GM12878 (cell line): ENCODE measurements around the gene RAB13. TPM values are rescaled to one million over a fixed set of nuclear protein-coding genes. Genes with fewer than 3 reads are reported as not detected.

Experiments used
- ATAC-seq: fragments of 200-7000 bp; cut with Tn5 transposase; 3 replicates; pipeline ENCODE4 v1.9.1; 2020; ENCODE audit warnings: mild to moderate bottlenecking, moderate library complexity
- BruUV-seq: library from RNA; stranded (reverse); fragments of 400-500 nt; replicated peaks from 2 replicates; lab custom pipeline; 2021; lab: Mats Ljungman, UMichigan
- CTCF ChIA-PET: fragments of 300-600 bp; sonication (Branson Sonifier 250); formaldehyde crosslinking; extraction: SDS; loops from one replicate; lab custom pipeline; 2021; ENCODE audit warnings: inconsistent platforms; lab: Yijun Ruan, JAX
- POLR2A ChIA-PET: fragments of 350-600 bp; formaldehyde crosslinking; extraction: SDS; loops from one replicate; lab custom pipeline; 2021; ENCODE audit warnings: inconsistent platforms; lab: Charles Lee
- RAD21 ChIA-PET: fragments of 300-600 bp; sonication (Branson Sonifier 250); formaldehyde crosslinking; loops from one replicate; lab custom pipeline; 2023; ENCODE audit warnings: antibody characterized with exemption; ENCODE audit not compliant: unreplicated experiment; lab: Charles Lee
- SMC1A ChIA-PET: fragments of 300-600 bp; sonication (Branson Sonifier 250); formaldehyde crosslinking; loops from one replicate; lab custom pipeline; 2023; ENCODE audit not compliant: unreplicated experiment, uncharacterized antibody; lab: Charles Lee
- DNase-seq: peaks from one replicate; pipeline ENCODE4 v3.0.0-alpha.2; 2011; ENCODE audit warnings: low read depth, low spot score
- FAIRE-seq: peaks from 3 replicates; lab custom pipeline; 2011; peaks lifted over from hg19 to GRCh38; lab: Jason Lieb, UNC
- H2AFZ ChIP-seq: 2 replicates; pipeline ENCODE4 v1.6.0; 2011; ENCODE audit warnings: low read depth, low read length, control low read depth; ENCODE audit not compliant: control insufficient read depth
- H3K27ac ChIP-seq: 2 replicates; pipeline ENCODE4 v1.5.1; 2011; ENCODE audit warnings: control low read depth; ENCODE audit not compliant: control insufficient read depth, insufficient read depth
- H3K27me3 ChIP-seq, 2 experiments: replicated peaks in 1 of 2; 2 replicates each; pipeline versions ENCODE4 v1.6.0 to v1.6.1; 2011; ENCODE audit warnings: low read length in 1 of 2; ENCODE audit not compliant: control insufficient read depth in 2 of 2, insufficient read depth in 2 of 2
- H3K36me3 ChIP-seq, 2 experiments: 2 replicates each; pipeline ENCODE4 v1.5.1; 2011; ENCODE audit warnings: low read length in 1 of 2; ENCODE audit not compliant: control insufficient read depth in 2 of 2, insufficient read depth in 2 of 2
- H3K4me1 ChIP-seq: 2 replicates; pipeline ENCODE4 v1.6.1; 2011; ENCODE audit warnings: mild to moderate bottlenecking, low read length, moderate library complexity, mixed read lengths; ENCODE audit not compliant: control insufficient read depth, insufficient read depth
- H3K4me2 ChIP-seq: 2 replicates; pipeline ENCODE4 v1.6.0; 2011; ENCODE audit warnings: control low read depth; ENCODE audit not compliant: control insufficient read depth, insufficient read depth
- H3K4me3 ChIP-seq: fragments of 200-600 bp; sonication (generic); 2 replicates; pipeline ENCODE4 v1.5.1; 2016
- H3K79me2 ChIP-seq: 2 replicates; pipeline ENCODE4 v1.6.0; 2011; ENCODE audit warnings: low read length; ENCODE audit not compliant: control insufficient read depth, insufficient read depth
- H3K9ac ChIP-seq: 2 replicates; pipeline ENCODE4 v1.8.0; 2011; ENCODE audit warnings: low read length, control low read depth, mixed read lengths; ENCODE audit not compliant: control insufficient read depth, insufficient read depth
- H3K9me3 ChIP-seq: replicated peaks from 3 replicates; pipeline ENCODE4 v1.5.1; 2011; ENCODE audit warnings: mild to moderate bottlenecking, low read length; ENCODE audit not compliant: control insufficient read depth, insufficient read depth
- H4K20me1 ChIP-seq: 2 replicates; pipeline ENCODE4 v1.6.0; 2011; ENCODE audit not compliant: control insufficient read depth, insufficient read depth
- CREM ChIP-seq: IDR thresholded peaks from 2 replicates; pipeline ENCODE4 v1.6.1; 2014; ENCODE audit warnings: antibody characterized with exemption, low read depth
- ETV6 ChIP-seq, 2 experiments: fragments of 450-650 bp in 1 of 2; IDR thresholded peaks in 1 of 2; conservative IDR thresholded peaks in 1 of 2; 2 replicates each; pipeline ENCODE4 v1.6.1; 2014; ENCODE audit warnings: antibody characterized with exemption in 1 of 2, borderline replicate concordance in 1 of 2, low read depth in 1 of 2, mild to moderate bottlenecking in 1 of 2, moderate library complexity in 1 of 2
- IKZF2 ChIP-seq, 2 experiments: fragments of 450-650 bp; IDR thresholded peaks; 2 replicates each; pipeline ENCODE4 v1.6.1; 2017; ENCODE audit warnings: mild to moderate bottlenecking in 2 of 2, moderate library complexity in 2 of 2
- KLF5 ChIP-seq: fragments of 450-650 bp; IDR thresholded peaks from 2 replicates; pipeline ENCODE4 v1.6.1; 2014; ENCODE audit warnings: mild to moderate bottlenecking; ENCODE audit not compliant: partially characterized antibody
- MTA3 ChIP-seq: IDR thresholded peaks from 2 replicates; pipeline ENCODE4 v1.6.1; 2012; ENCODE audit warnings: low read length, inconsistent platforms, borderline replicate concordance
- NFYB ChIP-seq: IDR thresholded peaks from 2 replicates; pipeline ENCODE4 v1.6.1; 2011; ENCODE audit warnings: low read depth, mild to moderate bottlenecking, low read length, improper control_type of control experiment, moderate library complexity; ENCODE audit not compliant: insufficient read depth
- NR2F1 ChIP-seq: fragments of 450-650 bp; conservative IDR thresholded peaks from 2 replicates; pipeline ENCODE4 v1.6.1; 2017; ENCODE audit warnings: mild to moderate bottlenecking
- SIN3A ChIP-seq: IDR thresholded peaks from 2 replicates; pipeline ENCODE4 v1.6.1; 2012; ENCODE audit warnings: low read depth, low read length, improper control_type of control experiment
- SIX5 ChIP-seq: IDR thresholded peaks from 2 replicates; pipeline ENCODE4 v1.6.1; 2011; ENCODE audit warnings: mild to moderate bottlenecking, low read depth, low read length, moderate library complexity; ENCODE audit not compliant: severe bottlenecking
- STAT3 ChIP-seq: IDR thresholded peaks from 2 replicates; pipeline ENCODE4 v1.6.1; 2011; ENCODE audit warnings: low read depth, low read length, improper control_type of control experiment
- TARDBP ChIP-seq: IDR thresholded peaks from 2 replicates; pipeline ENCODE4 v1.6.1; 2016; ENCODE audit warnings: borderline replicate concordance
- TCF3 ChIP-seq: IDR thresholded peaks from 2 replicates; pipeline ENCODE4 v1.6.1; 2012; ENCODE audit warnings: low read depth, mild to moderate bottlenecking, low read length, borderline replicate concordance; ENCODE audit not compliant: insufficient read depth
- ZZZ3 ChIP-seq: IDR thresholded peaks from 2 replicates; pipeline ENCODE4 v1.6.1; 2011; ENCODE audit warnings: low read depth; ENCODE audit not compliant: control insufficient read depth, insufficient read length
- WGBS: methylation state at CpG from one replicate; pipeline ENCODE4 v1.1.6; 2016; ENCODE audit warnings: low lambda C conversion rate; ENCODE audit not compliant: insufficient replicate concordance, insufficient coverage; ENCODE audit errors: missing lambda C conversion rate; 5-methylcytosine and 5-hydroxymethylcytosine counted together
- in situ Hi-C: fragments of 300-500 bp; cut with MboI; formaldehyde crosslinking; loops from 9 replicates; pipeline ENCODE4 v1.14.3; 2018; ENCODE audit warnings: mixed read lengths
- intact Hi-C: fragments of 100-400 bp; cut with micrococcal nuclease; formaldehyde crosslinking; loops from one replicate; pipeline ENCODE4 v1.14.2; 2022; ENCODE audit not compliant: unreplicated experiment
- polyA plus RNA-seq, 11 experiments: library from polyadenylated mRNA; depleted of rRNA in 4 of 11; unstranded in 6 of 11; stranded (reverse) in 5 of 11; fragments of >200 nt; fragmentation: Nextera tagmentation in 4 of 11; fragmentation: Illumina TruSeq in 1 of 11; extraction: Ambion mirVana in 4 of 11; extraction: Trizol in 1 of 11; gene quantifications; 1 replicate in 1 of 11; 2 replicates in 10 of 11; pipeline versions ENCODE4 v1.2.1 to v1.2.3, GENCODE V29; 2011 to 2016; ENCODE audit warnings: inconsistent platforms in 2 of 11, missing spikeins in 2 of 11, low read depth in 1 of 11
- total RNA-seq, 4 experiments: library from RNA; depleted of rRNA in 3 of 4; stranded (reverse); fragments of >200 nt in 3 of 4; fragmentation: Illumina TruSeq in 1 of 4; extraction: Trizol in 1 of 4; gene quantifications; 2 replicates each; pipeline versions ENCODE4 v1.2.1 to v1.2.3, GENCODE V29; 2013 to 2021
- TF ChIP-seq, protein P1 (sequence below): fragments of 450-650 bp; IDR thresholded peaks from 2 replicates; pipeline ENCODE4 v1.6.1; 2017; ENCODE audit warnings: mild to moderate bottlenecking, moderate library complexity
- TF ChIP-seq, protein P2 (sequence below): fragments of 450-650 bp; IDR thresholded peaks from 2 replicates; pipeline ENCODE4 v1.6.1; 2017; ENCODE audit warnings: mild to moderate bottlenecking, moderate library complexity
- TF ChIP-seq, protein P3 (sequence below): IDR thresholded peaks from 2 replicates; pipeline ENCODE4 v1.6.1; 2011; ENCODE audit warnings: borderline replicate concordance, low read depth, mild to moderate bottlenecking, moderate library complexity, mixed read lengths, low read length; ENCODE audit not compliant: insufficient read depth; ENCODE audit errors: extremely low read length

The RAB13 gene
- total and polyA plus RNA-seq, 10 of the 15 experiments (the other 5 are each of a cell fraction or from before 2014, with no cell fraction given) = 0.75 to 30.7 (median 15.9) TPM

DNA sequence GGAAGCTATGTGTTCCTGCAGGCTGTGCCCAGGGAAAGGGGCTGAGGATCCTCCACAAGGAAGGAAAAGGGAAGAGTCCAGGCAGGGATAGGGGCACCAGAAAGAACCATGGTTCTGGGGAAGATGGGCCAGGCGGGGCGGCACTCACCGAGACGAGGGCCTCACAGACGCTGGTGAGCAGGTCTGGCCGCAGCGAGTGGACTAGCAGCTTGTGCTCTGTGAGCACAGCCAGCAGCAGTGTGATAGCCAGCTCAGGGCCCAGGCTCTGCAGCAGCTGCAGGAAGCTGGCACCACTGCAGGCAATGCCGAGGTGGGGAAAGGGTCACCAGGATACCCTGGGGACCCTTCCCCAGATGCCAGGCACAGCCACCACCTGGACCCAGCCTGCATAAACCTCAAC is 45.4 kb downstream of the RAB13 start:
- H3K4me3 ChIP-seq = no peak overlapping the region
- H3K4me2 ChIP-seq = no peak overlapping the region
- CTCF ChIA-PET = interaction anchor here (1.9 kb wide), 1 partner anchor 144 kb away, joined by 4 read pairs; no protein-coding TSS in a partner anchor
- peaks cover 10% of the 10 kb centered on the region for H3K4me1 ChIP-seq
- SMC1A ChIA-PET = interaction anchor here (0.7 to 1.7 kb wide), 3 partner anchors 13 to 142 kb away, joined by 3 read pairs; no protein-coding TSS in a partner anchor
- H3K79me2 ChIP-seq = peaks cover 26% of the 10 kb centered on the region
- no peak overlapping the region for H3K9ac ChIP-seq
- ATAC-seq = no peak
- intact Hi-C loops = no loop called here
- no peak for DNase-seq
- peaks cover 17 to 25% of the 10 kb centered on the region in 2 experiments; a peak in 3 of 4 replicates for H3K36me3 ChIP-seq
- no peak overlapping the region for H3K27ac ChIP-seq
- no TSS peak for BruUV-seq
- no peaks in the 10 kb centered on the region for H3K27me3 ChIP-seq
- FAIRE-seq = no peak
- no peaks in the 10 kb centered on the region for H3K9me3 ChIP-seq
- RAD21 ChIA-PET = no interaction called here
- POLR2A ChIA-PET = interaction anchor here (1.4 kb wide), 1 partner anchor 27 kb away, joined by 5 read pairs; the partner anchor contains the start of gene CREB3L4
- in situ Hi-C loops = no loop called here
- 96% methylated on average over 8 of the region's 8 CpGs for WGBS
- H2AFZ ChIP-seq = no peak overlapping the region
- no peaks in the 10 kb centered on the region for H4K20me1 ChIP-seq
- TF ChIP-seq NFYB (no peak), STAT3 (no peak), CREM (no peak), MTA3 (no peak), SIN3A (no peak), SIX5 (no peak), NR2F1 (no peak), ZZZ3 (no peak), TCF3 (no peak), IKZF2 (IDR thresholded peaks at IDR 0.05) (no peak), ETV6 (conservative IDR thresholded peaks at IDR 0.05 in 1 of 2, IDR thresholded peaks at IDR 0.05 in 1 of 2; ENCODE audit: borderline replicate concordance in 1 of 2, low read depth in 1 of 2) (no peak), TARDBP (no peak), KLF5 (no peak)
- TF ChIP-seq, protein P1, sequence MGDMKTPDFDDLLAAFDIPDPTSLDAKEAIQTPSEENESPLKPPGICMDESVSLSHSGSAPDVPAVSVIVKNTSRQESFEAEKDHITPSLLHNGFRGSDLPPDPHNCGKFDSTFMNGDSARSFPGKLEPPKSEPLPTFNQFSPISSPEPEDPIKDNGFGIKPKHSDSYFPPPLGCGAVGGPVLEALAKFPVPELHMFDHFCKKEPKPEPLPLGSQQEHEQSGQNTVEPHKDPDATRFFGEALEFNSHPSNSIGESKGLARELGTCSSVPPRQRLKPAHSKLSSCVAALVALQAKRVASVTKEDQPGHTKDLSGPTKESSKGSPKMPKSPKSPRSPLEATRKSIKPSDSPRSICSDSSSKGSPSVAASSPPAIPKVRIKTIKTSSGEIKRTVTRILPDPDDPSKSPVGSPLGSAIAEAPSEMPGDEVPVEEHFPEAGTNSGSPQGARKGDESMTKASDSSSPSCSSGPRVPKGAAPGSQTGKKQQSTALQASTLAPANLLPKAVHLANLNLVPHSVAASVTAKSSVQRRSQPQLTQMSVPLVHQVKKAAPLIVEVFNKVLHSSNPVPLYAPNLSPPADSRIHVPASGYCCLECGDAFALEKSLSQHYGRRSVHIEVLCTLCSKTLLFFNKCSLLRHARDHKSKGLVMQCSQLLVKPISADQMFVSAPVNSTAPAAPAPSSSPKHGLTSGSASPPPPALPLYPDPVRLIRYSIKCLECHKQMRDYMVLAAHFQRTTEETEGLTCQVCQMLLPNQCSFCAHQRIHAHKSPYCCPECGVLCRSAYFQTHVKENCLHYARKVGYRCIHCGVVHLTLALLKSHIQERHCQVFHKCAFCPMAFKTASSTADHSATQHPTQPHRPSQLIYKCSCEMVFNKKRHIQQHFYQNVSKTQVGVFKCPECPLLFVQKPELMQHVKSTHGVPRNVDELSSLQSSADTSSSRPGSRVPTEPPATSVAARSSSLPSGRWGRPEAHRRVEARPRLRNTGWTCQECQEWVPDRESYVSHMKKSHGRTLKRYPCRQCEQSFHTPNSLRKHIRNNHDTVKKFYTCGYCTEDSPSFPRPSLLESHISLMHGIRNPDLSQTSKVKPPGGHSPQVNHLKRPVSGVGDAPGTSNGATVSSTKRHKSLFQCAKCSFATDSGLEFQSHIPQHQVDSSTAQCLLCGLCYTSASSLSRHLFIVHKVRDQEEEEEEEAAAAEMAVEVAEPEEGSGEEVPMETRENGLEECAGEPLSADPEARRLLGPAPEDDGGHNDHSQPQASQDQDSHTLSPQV = no peak
- TF ChIP-seq, protein P2, sequence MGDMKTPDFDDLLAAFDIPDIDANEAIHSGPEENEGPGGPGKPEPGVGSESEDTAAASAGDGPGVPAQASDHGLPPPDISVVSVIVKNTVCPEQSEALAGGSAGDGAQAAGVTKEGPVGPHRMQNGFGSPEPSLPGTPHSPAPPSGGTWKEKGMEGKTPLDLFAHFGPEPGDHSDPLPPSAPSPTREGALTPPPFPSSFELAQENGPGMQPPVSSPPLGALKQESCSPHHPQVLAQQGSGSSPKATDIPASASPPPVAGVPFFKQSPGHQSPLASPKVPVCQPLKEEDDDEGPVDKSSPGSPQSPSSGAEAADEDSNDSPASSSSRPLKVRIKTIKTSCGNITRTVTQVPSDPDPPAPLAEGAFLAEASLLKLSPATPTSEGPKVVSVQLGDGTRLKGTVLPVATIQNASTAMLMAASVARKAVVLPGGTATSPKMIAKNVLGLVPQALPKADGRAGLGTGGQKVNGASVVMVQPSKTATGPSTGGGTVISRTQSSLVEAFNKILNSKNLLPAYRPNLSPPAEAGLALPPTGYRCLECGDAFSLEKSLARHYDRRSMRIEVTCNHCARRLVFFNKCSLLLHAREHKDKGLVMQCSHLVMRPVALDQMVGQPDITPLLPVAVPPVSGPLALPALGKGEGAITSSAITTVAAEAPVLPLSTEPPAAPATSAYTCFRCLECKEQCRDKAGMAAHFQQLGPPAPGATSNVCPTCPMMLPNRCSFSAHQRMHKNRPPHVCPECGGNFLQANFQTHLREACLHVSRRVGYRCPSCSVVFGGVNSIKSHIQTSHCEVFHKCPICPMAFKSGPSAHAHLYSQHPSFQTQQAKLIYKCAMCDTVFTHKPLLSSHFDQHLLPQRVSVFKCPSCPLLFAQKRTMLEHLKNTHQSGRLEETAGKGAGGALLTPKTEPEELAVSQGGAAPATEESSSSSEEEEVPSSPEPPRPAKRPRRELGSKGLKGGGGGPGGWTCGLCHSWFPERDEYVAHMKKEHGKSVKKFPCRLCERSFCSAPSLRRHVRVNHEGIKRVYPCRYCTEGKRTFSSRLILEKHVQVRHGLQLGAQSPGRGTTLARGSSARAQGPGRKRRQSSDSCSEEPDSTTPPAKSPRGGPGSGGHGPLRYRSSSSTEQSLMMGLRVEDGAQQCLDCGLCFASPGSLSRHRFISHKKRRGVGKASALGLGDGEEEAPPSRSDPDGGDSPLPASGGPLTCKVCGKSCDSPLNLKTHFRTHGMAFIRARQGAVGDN = no peak
- TF ChIP-seq, protein P3, sequence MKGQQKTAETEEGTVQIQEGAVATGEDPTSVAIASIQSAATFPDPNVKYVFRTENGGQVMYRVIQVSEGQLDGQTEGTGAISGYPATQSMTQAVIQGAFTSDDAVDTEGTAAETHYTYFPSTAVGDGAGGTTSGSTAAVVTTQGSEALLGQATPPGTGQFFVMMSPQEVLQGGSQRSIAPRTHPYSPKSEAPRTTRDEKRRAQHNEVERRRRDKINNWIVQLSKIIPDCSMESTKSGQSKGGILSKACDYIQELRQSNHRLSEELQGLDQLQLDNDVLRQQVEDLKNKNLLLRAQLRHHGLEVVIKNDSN = no peak
